NCI-H1417 treated with DMSO at 0.1 percent for 48 hours (cell line): Measurements from ENCODE around the gene THUMPD1.
"Not testable (repeated sequence)": the region's sequence is repeated elsewhere in the genome, so short reads cannot be mapped to it uniquely, and the experiment has no call there.

ENCODE experiments used
- DNase-seq: peaks from one replicate; lab custom pipeline; 2025; lab: John Stamatoyannopoulos, UW

The THUMPD1 gene

GRCh38 chr16:20694096-20694495, 47.5 kb downstream of the THUMPD1 start:
- not testable (repeated sequence) for DNase-seq

- no peak for DNase-seq
Measured at GRCh38 chr16:20689668-20690067, 52.0 kb downstream of the THUMPD1 start.

- no peak for DNase-seq
Measured at GRCh38 chr16:20683812-20684211, 57.8 kb downstream of the THUMPD1 start.
